HG03354 (cell line): ENCODE results near the gene NBPF1.
"Not testable (repeated sequence)": the region's sequence is repeated elsewhere in the genome, so short reads cannot be mapped to it uniquely, and the experiment has no call there.

Experiments used
- ATAC-seq: cut with Tn5 transposase; IDR thresholded peaks from one replicate; pipeline ENCODE4 v1.9.1; 2021; ENCODE audit warnings: mild to moderate bottlenecking; ENCODE audit not compliant: unreplicated experiment, poor library complexity, severe bottlenecking

The NBPF1 gene

GRCh38 chr1:16613185-16614147 is at the start of gene NBPF1:
Gene NBPF1 (minus strand): TSS chr1:16613564.
- peak; percentile 83 for ATAC-seq

GRCh38 chr1:16658234-16658633 is 44.9 kb upstream of the NBPF1 start:
- not testable (repeated sequence) for ATAC-seq

GRCh38 chr1:16656981-16657683 is 43.8 kb upstream of the NBPF1 start:
- not testable (repeated sequence) for ATAC-seq

GRCh38 chr1:16656574-16656973 is 43.2 kb upstream of the NBPF1 start:
- not testable (repeated sequence) for ATAC-seq

- not testable (repeated sequence) for ATAC-seq
Observed at GRCh38 chr1:16651560-16651959, 38.2 kb upstream of the NBPF1 start.

GRCh38 chr1:16649960-16650359 is 36.6 kb upstream of the NBPF1 start:
- ATAC-seq, result not testable (repeated sequence)

- not testable (repeated sequence) for ATAC-seq
Observed at GRCh38 chr1:16649390-16649789, 36.0 kb upstream of the NBPF1 start.

GRCh38 chr1:16648756-16649155 is 35.4 kb upstream of the NBPF1 start:
- not testable (repeated sequence) for ATAC-seq

GRCh38 chr1:16648250-16648649 is 34.9 kb upstream of the NBPF1 start:
- not testable (repeated sequence) for ATAC-seq

GRCh38 chr1:16647179-16648176 is 34.1 kb upstream of the NBPF1 start:
- ATAC-seq, result not testable (repeated sequence)

GRCh38 chr1:16646716-16647115 is 33.4 kb upstream of the NBPF1 start:
- ATAC-seq, result not testable (repeated sequence)

GRCh38 chr1:16646061-16646664 is 32.8 kb upstream of the NBPF1 start:
- not testable (repeated sequence) for ATAC-seq

- peak; percentile 5 for ATAC-seq
Observed at GRCh38 chr1:16645271-16646060, 32.1 kb upstream of the NBPF1 start.

- peak; percentile 78 for ATAC-seq
Observed at GRCh38 chr1:16644482-16645270, 31.3 kb upstream of the NBPF1 start.

GRCh38 chr1:16644193-16644481 is 30.8 kb upstream of the NBPF1 start:
- no peak for ATAC-seq

- peak; percentile 16 for ATAC-seq
Observed at GRCh38 chr1:16643476-16644192, 30.3 kb upstream of the NBPF1 start.

- not testable (repeated sequence) for ATAC-seq
Observed at GRCh38 chr1:16643001-16643411, 29.6 kb upstream of the NBPF1 start.
